OCI-LY7 (cell line): Measurements from ENCODE around the gene HMGCS1.

Experiments used
- CTCF ChIP-seq: fragments of 200-600 bp; sonication (generic); conservative IDR thresholded peaks from 2 replicates; pipeline ENCODE4 v1.5.1; 2014; ENCODE audit warnings: mild to moderate bottlenecking, antibody characterized with exemption, low read length, moderate library complexity, mixed read lengths
- EZH2phosphoT487 ChIP-seq: fragments of 200-600 bp; sonication (generic); IDR thresholded peaks from 2 replicates; pipeline ENCODE4 v1.6.1; 2018; ENCODE audit warnings: low read depth, borderline replicate concordance, mild to moderate bottlenecking, mixed run types, antibody characterized with exemption, low read length, moderate library complexity, mixed read lengths

GRCh38 chr5:43300112-43300511 is 13.1 kb downstream of the HMGCS1 start:
- TF ChIP-seq CTCF: no peak
- no peak for TF ChIP-seq EZH2phosphoT487
